GM19372 (cell line): ENCODE measurements around the gene HTR2B.
"Not testable (repeated sequence)": the region's sequence is repeated elsewhere in the genome, so short reads cannot be mapped to it uniquely, and the experiment has no call there.

Source experiments
- ATAC-seq: cut with Tn5 transposase; IDR thresholded peaks from one replicate; pipeline ENCODE4 v1.9.1; 2021; ENCODE audit warnings: mild to moderate bottlenecking, low read depth, moderate library complexity; ENCODE audit not compliant: unreplicated experiment

HTR2B gene

GRCh38 chr2:231100321-231100720, 24.5 kb downstream of the HTR2B start:
- ATAC-seq: not testable (repeated sequence)

GRCh38 chr2:231099918-231100317, 24.9 kb downstream of the HTR2B start:
- ATAC-seq: no peak

GRCh38 chr2:231094736-231095346, 30.0 kb downstream of the HTR2B start:
- ATAC-seq: no peak

- no peak for ATAC-seq
Observed at GRCh38 chr2:231093933-231094332, 30.9 kb downstream of the HTR2B start.

GRCh38 chr2:231088754-231089153, 36.1 kb downstream of the HTR2B start:
- ATAC-seq: no peak

- ATAC-seq: no peak
Observed at GRCh38 chr2:231084565-231084964, 40.3 kb downstream of the HTR2B start.

- no peak for ATAC-seq
Observed at GRCh38 chr2:231069379-231070054, 55.3 kb downstream of the HTR2B start.

GRCh38 chr2:231068525-231069222, 56.2 kb downstream of the HTR2B start:
- no peak for ATAC-seq

- ATAC-seq: not testable (repeated sequence)
Observed at GRCh38 chr2:231067531-231067930, 57.3 kb downstream of the HTR2B start.

GRCh38 chr2:231065966-231066365, 58.9 kb downstream of the HTR2B start:
- no peak for ATAC-seq

- no peak for ATAC-seq
Observed at GRCh38 chr2:231063347-231063746, 61.5 kb downstream of the HTR2B start.

- ATAC-seq: no peak
Observed at GRCh38 chr2:231062776-231063175, 62.1 kb downstream of the HTR2B start.

GRCh38 chr2:231059756-231060155, 65.1 kb downstream of the HTR2B start:
- no peak for ATAC-seq

- no peak for ATAC-seq
Observed at GRCh38 chr2:231058761-231059550, 65.9 kb downstream of the HTR2B start.
